ENCODE measurements around the gene NIPAL4.
A peak's percentile ranks its signal among the peaks of the same experiment; 100 is the strongest.

NIPAL4 gene

GRCh38 chr5:157516626-157517325 lies 56.8 kb downstream of the NIPAL4 start:
- DNase-seq (ENCODE audit: low spot score) = peak; percentile 94

- no peak for DNase-seq (ENCODE audit: low spot score)
These were observed 59.0 kb downstream of the NIPAL4 start for GRCh38 chr5:157518963-157519362.

- DNase-seq (ENCODE audit: low spot score) = no peak
These were observed 59.7 kb downstream of the NIPAL4 start for GRCh38 chr5:157519579-157520253.

- DNase-seq (ENCODE audit: low spot score) = peak; percentile 33
These were observed 61.1 kb downstream of the NIPAL4 start for GRCh38 chr5:157520911-157521703.

DNA sequence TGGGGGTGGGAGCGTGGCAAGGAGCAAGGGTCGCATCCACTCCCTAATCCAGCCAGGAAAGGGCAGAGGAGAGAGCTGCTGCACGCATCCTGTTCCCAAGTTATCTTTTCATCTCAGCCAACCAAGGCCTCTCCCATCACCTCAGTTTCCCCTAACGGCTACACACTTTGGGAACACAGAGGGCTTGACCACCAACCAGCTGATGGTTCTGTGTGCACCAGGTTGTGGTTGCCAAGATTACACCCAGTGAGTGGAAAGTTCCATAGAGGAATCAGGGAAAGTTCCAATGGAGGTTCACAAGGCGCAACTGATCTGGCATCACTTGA lies 61.7 kb downstream of the NIPAL4 start:
- DNase-seq (ENCODE audit: low spot score) = no peak

DNA sequence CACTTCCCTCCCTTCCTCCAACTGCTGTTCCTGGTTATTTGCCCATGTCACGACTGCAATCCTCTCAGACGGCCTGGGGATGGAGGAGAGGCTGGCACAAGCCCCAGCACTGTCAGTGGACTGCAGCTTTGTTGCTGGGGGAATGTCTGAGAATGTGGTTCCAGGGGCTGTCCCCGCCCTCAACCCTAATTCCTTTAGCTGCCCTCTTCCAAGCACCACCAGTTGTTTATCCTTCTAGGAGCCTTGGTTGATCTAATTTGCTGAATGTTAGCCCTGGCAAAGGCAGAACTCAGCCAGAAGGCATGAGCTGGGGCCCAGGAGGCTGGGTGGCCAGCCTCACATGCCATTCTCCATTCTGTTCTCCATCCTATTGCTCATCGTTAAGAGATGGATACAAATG lies 64.0 kb downstream of the NIPAL4 start:
- no peak for DNase-seq (ENCODE audit: low spot score)

All from AG08395 (cell line).